SH-SY5Y (cell line): ENCODE results near the gene MGAT5.

ENCODE experiments used
- GATA2 ChIP-seq: IDR thresholded peaks from 2 replicates; pipeline ENCODE4 v1.6.1; 2011; ENCODE audit warnings: mild to moderate bottlenecking, low read depth, low read length
- GATA3 ChIP-seq: IDR thresholded peaks from 2 replicates; pipeline ENCODE4 v1.6.1; 2011; ENCODE audit warnings: low read depth, mild to moderate bottlenecking, low read length, moderate library complexity

The MGAT5 gene

DNA sequence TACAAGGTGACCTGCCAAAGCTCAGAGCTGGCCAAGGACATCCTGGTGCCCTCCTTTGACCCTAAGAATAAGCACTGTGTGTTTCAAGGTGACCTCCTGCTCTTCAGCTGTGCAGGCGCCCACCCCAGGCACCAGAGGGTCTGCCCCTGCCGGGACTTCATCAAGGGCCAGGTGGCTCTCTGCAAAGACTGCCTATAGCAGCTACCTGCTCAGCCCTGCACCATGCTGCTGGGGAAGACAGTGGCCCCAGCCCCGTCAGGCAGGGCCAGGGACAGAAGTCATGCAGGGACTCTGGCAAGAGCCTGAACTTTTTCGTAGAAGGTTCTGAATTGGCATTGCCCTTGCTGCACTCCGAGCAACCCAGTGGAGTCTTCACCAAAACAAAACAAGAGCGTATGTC, 194.8 kb downstream of the MGAT5 start:
- no peak for TF ChIP-seq GATA2

DNA sequence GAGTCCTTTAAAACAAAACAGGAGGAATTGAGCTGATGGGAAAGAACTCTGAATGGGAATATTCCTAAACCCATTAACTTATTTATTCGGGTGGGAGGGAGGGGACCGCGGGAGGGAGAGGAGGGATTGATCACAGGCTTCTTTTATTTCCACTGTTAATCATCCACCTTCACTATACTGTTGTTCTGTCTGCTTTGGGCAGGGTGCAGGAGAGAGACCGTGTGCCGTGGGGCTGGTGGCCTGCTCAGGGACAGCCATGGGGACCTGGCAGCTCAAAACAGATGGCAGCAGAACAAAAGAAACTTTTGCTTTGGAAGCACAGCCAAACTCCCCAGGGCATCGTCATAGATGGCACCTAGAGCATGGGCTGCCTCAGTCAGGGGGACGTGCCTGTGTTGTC, 195.3 kb downstream of the MGAT5 start:
- TF ChIP-seq GATA2: no peak
- TF ChIP-seq GATA3: no peak

DNA sequence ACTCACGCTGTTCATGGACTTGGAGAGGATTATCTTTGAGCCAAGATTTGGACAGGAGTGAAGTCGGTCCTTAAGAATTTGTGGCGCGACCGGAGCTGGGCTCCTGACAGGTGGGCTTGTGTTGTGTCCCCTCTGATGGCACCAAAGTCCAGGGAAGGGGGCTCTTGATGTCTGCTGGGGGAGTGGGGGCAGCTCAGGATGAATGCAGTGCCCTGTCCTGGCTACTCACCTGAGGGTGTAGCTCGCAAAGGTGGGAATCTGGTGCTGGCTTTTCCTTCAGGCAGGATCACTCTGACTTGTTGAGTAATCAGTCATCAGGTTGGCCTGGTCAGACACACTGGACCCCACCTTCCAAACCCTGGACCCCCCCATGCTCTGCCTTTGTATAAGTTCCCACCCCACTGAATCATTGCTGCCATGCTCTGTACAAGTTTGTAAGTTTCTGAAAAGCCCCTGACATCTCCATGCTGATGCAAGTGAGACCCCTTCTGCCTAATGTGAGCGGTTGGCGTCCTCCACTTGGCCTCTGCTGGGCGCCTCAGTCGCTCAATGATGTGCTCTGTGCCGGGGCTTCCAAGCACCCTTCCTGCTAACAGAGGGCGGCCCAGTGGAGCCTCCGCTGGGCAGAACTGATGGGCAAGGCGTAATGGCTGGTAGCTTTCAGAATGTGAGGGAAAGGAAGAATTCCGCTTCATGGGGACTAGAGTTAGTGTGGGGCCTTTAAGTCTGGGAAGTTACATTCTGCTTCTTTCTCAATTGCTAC, 196.1 kb downstream of the MGAT5 start:
- TF ChIP-seq GATA2: no peak
- TF ChIP-seq GATA3: no peak

DNA sequence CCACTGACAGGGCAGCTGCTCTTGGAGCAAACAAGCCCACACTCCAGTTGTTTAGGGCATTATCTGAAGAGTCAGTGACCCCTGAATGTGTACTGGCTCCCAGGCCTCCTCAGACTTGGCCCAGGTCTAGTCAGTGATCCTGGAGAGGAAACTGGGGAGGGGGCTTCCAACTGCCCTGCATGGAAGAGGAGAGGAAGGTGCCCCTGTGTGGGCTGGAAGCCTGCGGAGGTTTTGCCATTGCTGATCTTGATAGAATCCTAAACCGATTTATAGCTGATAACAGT, 197.4 kb downstream of the MGAT5 start:
- no peak for TF ChIP-seq GATA2
- TF ChIP-seq GATA3: no peak

DNA sequence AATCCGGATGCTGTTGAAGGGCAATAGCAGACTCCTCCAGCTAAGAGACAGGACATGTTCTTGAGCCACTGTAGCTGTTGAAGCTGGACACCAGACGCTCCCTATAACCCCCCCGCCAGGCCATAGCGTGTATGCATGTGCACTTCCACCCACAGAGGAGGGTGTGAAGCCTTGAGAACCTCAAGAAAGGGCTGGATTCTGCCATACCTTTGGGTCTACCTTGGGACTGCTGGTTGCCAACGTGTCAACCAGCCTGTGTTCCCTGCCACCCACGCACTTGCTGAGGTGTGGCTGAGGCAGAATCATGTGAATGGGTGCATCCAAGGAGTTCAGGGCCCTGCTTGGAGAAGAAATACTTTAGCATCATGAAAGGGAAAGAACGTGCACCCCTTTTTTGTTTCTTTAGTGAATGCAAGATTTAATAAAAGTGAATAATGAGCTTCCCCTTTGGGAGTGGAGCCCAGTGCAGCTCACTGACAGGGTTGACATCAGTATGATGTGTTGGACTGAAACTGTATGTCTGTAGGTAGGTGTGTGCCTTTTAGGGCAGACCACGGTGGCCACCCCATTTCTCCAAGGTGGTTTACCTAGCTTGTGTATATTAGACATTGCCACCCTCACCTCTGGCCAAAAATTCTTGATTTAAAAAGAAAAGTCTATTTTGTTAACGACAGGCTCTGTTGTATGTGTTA, 198.3 kb downstream of the MGAT5 start:
- no peak for TF ChIP-seq GATA3
- no peak for TF ChIP-seq GATA2

DNA sequence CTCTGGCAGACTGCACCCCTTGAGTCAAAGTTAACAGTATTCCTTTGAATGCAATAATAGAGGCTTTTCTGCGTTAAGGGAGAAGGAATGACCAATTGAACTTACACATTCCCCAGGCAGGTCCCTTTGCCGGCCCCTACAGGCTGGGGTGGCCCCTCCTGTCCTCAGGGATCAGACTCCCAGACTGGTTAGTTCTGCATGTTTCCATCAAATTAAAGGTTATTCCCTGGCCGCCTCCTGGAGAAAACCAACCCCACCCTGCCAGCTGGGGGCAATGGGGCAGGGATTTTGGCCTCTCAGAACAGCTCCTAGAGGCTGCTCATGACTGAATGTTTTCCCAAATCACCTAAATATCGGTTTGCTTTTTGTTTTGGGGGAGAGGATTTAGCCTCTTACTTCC, 199.6 kb downstream of the MGAT5 start:
- TF ChIP-seq GATA3: no peak
- no peak for TF ChIP-seq GATA2

DNA sequence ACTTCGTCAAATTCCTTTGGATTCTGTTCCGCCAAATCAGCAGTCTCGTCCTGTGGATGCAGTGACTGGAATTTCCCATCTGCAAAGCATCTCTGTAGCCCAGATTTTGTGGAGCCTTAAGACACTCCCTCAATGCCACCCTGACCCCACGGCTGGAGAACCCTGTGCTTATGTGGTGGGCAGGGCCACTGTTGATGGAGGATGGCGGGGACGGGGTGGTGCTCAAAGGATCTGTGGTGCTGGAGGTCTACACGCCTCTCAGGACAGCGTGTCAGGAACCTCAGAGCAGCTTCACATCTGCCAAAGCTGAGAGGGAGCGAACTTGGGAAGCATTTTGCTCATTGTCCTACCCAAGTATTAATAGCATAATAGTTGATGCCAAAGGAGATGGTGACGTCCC, 200.1 kb downstream of the MGAT5 start:
- TF ChIP-seq GATA3 (no peak), GATA2 (no peak)

DNA sequence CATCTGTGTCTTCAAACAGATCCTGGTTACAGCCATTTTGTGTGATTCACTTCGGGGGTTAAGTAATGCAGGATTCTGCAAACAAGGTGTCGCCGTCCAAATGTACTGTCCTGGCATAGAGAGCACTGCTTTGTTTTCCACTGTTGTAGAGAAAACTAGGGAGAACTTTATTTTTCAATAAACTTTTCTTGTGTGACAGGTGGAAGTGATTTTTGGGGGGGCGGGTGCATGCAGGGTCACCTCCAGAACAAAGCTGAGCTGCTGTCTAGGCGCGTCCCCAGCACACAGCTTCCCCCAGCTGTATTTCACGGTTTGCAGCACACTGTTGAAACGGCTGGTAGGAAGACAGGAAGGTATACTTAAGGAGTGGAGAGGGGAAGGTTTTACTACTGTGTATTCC, 200.6 kb downstream of the MGAT5 start:
- no peak for TF ChIP-seq GATA3
- TF ChIP-seq GATA2: no peak

DNA sequence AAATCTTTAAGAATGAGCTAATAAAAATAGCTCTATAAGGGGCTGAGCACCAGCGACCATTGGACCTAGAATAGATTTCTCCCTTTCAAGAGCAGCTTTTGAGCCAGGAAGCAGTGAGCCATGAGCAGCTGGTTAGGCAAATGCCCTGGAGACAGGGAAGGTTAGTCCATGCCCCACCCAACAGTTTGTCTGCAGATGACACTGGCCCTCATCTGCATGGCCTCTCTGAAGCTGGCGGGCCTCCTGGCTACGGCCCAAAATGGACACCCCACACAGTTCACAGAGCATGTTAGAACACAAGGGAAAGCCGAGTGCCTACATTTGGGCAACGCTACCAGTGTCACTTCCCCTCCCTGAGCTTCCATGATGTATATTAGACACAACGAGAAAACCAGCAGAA, 201.1 kb downstream of the MGAT5 start:
- no peak for TF ChIP-seq GATA3
- no peak for TF ChIP-seq GATA2

DNA sequence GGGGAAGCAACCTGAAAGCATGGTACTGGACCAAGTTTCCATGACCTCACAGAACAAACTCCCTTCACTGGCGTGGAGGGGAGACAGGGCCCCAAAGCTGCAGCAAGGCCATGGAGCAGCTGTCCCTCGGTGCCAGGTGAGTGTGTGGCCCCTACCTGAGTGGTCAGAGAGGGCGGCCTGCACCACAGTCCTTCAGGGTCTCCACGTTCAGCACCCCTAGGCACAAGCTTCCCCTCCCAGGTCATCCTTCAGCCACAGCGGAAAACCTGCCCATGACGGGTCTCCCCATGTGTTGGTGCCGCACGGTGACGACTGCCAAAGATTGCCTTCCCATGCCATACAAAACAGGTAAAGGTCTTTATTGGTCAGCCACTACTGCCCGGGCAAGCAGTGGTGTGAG, 201.6 kb downstream of the MGAT5 start:
- TF ChIP-seq GATA3 (no peak), GATA2 (no peak)

DNA sequence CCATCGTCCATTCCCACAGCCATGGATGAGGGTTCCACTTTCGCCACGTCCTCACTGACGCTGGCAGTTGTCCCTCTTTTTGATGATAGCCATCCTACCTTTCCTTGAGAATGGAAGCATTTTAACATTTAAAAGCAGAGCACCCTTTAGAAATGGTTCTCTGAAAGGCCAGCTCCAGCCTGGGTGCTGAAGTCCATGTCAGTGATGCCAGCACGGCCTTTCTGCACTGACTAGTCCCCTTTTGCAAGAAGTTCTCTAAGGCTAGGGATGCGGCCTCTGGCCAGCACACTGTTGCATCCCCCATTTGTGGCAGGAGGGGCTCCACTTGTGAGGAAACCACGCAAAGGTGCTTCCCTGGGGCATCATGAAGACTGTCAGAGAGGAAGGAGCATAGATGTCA, 203.5 kb downstream of the MGAT5 start:
- TF ChIP-seq GATA2: no peak
- TF ChIP-seq GATA3: no peak

DNA sequence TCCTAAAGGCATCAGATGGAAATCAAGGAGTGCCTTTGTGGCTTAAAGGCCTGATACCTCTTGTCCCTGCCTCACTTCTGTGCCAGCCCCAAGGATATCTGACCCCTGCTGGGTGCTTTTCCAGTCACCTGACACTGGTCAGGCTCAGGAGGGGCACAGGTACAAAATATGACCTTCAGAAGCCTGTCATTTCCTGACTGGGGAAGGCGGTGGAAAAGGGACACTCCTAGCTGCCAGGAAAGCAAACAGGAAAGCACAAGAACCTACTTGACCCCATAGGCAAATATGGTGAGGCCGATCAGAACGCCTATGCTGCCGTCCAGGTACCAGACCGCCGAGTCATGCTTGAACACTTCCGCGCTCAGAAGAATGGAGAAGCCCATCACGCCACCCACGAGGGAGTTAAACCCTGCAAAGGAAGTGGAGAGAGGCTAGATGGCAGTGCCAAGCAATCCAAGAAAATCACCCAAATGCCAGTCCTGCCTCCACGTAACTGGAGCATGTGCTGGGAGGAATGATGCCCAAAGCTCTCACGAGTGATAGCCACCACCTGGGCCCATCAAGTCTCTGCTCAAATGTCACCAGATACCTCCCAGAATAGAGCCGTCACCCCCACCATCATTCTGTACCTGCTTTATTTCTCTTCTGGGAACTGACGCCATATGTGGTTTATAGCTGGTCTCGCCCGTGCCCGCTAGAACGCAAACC, 204.0 kb downstream of the MGAT5 start:
- no peak for TF ChIP-seq GATA3
- no peak for TF ChIP-seq GATA2

DNA sequence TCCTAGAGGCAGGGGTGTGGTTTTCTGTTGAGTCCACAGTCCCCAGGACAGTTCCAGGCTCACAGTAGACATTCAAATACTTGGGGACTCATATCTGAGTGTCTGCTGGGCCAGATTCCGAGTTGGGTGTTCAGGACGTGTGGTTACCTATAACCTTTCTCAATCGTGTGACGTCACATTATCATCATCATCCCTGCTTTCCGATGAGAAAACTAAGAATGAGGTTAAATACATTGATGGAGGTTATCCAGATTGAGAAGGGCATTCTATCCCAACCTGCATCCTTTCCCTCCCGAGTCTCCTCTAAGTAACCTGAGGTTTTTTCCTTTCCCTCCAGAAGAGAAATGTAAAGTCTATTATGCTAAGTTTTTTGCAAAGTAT, 204.6 kb downstream of the MGAT5 start:
- TF ChIP-seq GATA2: no peak
- no peak for TF ChIP-seq GATA3

DNA sequence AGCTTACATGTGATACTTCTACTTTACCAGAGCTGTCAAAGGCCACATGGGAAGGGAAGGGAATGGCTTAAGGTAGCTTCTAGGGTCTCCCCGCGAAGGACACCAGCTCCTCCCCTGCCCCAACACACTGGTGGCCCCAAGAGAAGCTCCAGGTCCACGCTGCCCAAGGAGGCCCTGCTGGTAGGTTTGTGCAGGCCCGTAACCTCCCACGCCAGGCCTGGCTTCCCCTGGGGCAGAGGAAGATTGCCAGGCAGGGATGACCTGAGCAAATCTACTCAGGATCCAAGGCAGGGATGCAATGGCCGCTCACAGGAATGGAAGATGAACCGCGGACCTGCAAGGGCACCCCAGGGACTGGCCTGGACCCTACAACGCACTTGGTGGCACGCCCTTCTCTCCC, 205.1 kb downstream of the MGAT5 start:
- TF ChIP-seq GATA2: no peak
- TF ChIP-seq GATA3: no peak

DNA sequence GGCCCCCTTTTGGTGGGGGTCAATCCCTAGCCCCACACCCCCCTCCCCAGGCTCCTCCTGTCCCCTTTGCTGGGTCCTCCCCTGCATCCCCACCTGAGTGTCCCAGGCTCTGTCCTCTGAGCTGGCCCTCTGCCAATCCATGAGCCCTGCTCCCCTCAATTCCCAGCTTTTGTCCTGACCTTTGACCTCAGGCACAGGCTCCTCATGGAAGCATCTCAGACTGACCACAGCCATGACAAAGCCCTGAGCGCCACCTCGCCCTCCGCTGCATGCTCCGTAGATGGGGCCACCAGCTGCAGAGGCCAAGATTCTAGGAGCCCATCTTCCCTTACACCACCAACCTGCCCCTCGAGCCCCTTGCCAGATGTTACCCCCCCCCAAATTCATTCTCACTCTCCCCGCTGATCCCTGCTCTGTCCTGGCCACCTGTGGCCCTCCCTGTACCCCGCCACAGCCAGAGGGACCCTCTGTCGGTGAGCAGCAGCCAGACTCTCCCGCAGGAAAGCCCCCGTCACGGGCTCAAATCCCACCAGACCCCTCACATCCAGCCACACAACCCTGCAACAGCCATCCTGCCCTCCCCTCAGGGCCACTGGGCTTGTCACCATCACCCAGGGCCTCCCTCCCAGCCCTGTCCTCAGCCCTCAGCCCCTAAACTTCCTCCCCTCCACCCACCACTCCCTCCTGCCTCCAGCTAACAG, 206.0 kb downstream of the MGAT5 start:
- no peak for TF ChIP-seq GATA2
- no peak for TF ChIP-seq GATA3

DNA sequence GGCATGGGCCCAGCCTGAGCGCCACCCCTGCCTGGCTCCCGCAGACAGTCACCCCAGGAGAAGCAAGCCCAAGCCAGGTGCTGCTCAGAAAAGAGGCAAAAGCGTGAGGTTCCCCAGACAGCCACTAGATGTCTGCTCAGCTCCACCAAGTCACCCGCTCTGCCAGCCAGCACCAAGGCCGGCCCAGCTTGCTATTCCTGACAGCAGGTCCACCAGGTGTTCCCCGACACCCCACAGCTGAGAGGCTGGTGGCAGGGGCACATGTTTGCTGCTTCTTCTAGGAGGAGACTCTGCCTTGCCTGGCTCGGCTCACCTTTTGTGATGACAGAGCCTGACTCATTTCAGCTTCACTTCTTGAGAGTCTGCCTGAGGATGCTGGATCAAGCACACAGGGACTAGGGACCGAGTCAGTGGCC, 206.7 kb downstream of the MGAT5 start:
- TF ChIP-seq GATA2 (no peak), GATA3 (no peak)
